ENCODE data around the gene SRGAP1.

Gene SRGAP1

GRCh38 chr12:63889721-63890509, 45.4 kb downstream of the SRGAP1 start:
- Histone ChIP-seq H3K27ac (ENCODE audit: extremely low read depth, low read depth, low read length) (no peak overlapping the region), H3K4me3 (ENCODE audit: low read depth, low read length) (no peak overlapping the region), H3K36me3 (ENCODE audit: control insufficient read depth in 2 of 2, insufficient read depth in 1 of 2, low read length in 2 of 2) (no peaks in the 10 kb centered on the region; a peak in 1 of 3 replicates), H3K4me1 (ENCODE audit: control insufficient read depth, insufficient read depth, low read length) (no peaks in the 10 kb centered on the region), H3K9me3 (ENCODE audit: control insufficient read depth, insufficient read depth, low read depth, low read length) (no peaks in the 10 kb centered on the region)
- ChIA-PET POLR2A (no interaction called here), CTCF (no interaction called here)
- TF ChIP-seq TRIM28 (IDR thresholded peaks at IDR 0.05; ENCODE audit: borderline replicate concordance, low read length): no peak
- no peak for TF ChIP-seq ZNF18 (tag by site-specific recombination; IDR thresholded peaks at IDR 0.05)
- no peak for TF ChIP-seq ZNF202 (tag by site-specific recombination; IDR thresholded peaks at IDR 0.05; ENCODE audit: borderline replicate concordance)
- no peak for TF ChIP-seq ZNF776 (tag by site-specific recombination; IDR thresholded peaks at IDR 0.05; ENCODE audit: borderline replicate concordance)
- TF ChIP-seq ZNF521 (tag by site-specific recombination; IDR thresholded peaks at IDR 0.05): no peak
- no peak for TF ChIP-seq ZBTB1 (tag by site-specific recombination; IDR thresholded peaks at IDR 0.05)
- no peak for TF ChIP-seq ZNF292 (tag by site-specific recombination; IDR thresholded peaks at IDR 0.05; ENCODE audit: borderline replicate concordance, low read depth)
- TF ChIP-seq KLF17 (tag by site-specific recombination; IDR thresholded peaks at IDR 0.05): no peak
- no peak for TF ChIP-seq ZNF394 (tag by site-specific recombination; IDR thresholded peaks at IDR 0.05; ENCODE audit: borderline replicate concordance)
- TF ChIP-seq, protein P1, sequence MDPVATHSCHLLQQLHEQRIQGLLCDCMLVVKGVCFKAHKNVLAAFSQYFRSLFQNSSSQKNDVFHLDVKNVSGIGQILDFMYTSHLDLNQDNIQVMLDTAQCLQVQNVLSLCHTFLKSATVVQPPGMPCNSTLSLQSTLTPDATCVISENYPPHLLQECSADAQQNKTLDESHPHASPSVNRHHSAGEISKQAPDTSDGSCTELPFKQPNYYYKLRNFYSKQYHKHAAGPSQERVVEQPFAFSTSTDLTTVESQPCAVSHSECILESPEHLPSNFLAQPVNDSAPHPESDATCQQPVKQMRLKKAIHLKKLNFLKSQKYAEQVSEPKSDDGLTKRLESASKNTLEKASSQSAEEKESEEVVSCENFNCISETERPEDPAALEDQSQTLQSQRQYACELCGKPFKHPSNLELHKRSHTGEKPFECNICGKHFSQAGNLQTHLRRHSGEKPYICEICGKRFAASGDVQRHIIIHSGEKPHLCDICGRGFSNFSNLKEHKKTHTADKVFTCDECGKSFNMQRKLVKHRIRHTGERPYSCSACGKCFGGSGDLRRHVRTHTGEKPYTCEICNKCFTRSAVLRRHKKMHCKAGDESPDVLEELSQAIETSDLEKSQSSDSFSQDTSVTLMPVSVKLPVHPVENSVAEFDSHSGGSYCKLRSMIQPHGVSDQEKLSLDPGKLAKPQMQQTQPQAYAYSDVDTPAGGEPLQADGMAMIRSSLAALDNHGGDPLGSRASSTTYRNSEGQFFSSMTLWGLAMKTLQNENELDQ (tag by site-specific recombination; IDR thresholded peaks at IDR 0.05; ENCODE audit: low read depth): no peak
- no peak for TF ChIP-seq ZNF76 (tag by site-specific recombination; IDR thresholded peaks at IDR 0.05; ENCODE audit: borderline replicate concordance, low read depth)
- TF ChIP-seq ZNF596 (tag by site-specific recombination; IDR thresholded peaks at IDR 0.05): no peak
- no peak for TF ChIP-seq ZSCAN18 (tag by site-specific recombination; IDR thresholded peaks at IDR 0.05)
- TF ChIP-seq ZNF768 (tag by site-specific recombination; IDR thresholded peaks at IDR 0.05): no peak
- no peak for TF ChIP-seq ZNF266 (tag by site-specific recombination; IDR thresholded peaks at IDR 0.05; ENCODE audit: low read depth)
- no peak for TF ChIP-seq ZNF155 (tag by site-specific recombination; IDR thresholded peaks at IDR 0.05)
- TF ChIP-seq, protein P2, sequence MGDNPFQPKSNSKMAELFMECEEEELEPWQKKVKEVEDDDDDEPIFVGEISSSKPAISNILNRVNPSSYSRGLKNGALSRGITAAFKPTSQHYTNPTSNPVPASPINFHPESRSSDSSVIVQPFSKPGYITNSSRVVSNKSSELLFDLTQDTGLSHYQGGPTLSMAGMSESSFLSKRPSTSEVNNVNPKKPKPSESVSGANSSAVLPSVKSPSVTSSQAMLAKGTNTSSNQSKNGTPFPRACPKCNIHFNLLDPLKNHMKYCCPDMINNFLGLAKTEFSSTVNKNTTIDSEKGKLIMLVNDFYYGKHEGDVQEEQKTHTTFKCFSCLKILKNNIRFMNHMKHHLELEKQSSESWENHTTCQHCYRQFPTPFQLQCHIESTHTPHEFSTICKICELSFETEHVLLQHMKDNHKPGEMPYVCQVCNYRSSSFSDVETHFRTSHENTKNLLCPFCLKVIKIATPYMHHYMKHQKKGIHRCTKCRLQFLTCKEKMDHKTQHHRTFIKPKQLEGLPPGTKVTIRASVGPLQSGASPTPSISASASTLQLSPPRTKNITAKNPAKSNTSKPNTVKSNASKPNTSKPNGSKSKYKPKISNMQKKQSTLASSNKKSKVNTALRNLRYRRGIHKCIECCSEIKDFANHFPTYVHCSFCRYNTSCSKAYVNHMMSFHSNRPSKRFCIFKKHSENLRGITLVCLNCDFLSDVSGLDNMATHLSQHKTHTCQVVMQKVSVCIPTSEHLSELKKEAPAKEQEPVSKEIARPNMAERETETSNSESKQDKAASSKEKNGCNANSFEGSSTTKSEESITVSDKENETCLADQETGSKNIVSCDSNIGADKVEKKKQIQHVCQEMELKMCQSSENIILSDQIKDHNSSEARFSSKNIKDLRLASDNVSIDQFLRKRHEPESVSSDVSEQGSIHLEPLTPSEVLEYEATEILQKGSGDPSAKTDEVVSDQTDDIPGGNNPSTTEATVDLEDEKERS (tag by site-specific recombination; IDR thresholded peaks at IDR 0.05): no peak
- TF ChIP-seq ZBTB21 (tag by site-specific recombination; IDR thresholded peaks at IDR 0.05): no peak
- no peak for TF ChIP-seq PRDM1 (tag by site-specific recombination; IDR thresholded peaks at IDR 0.05)
- no peak for TF ChIP-seq ZNF513 (tag by site-specific recombination; IDR thresholded peaks at IDR 0.05)
